Cardiac muscle cell (in vitro differentiated cells and primary cell): Measurements from ENCODE around the gene OOSP3. TPM values are rescaled to one million over a fixed set of nuclear protein-coding genes. Genes with fewer than 3 reads are reported as not detected.
A peak's percentile ranks its signal among the peaks of the same experiment; 100 is the strongest.

ENCODE experiments used
- DNase-seq, 2 donors: peaks; one replicate each; pipeline versions ENCODE4 v3.0.0 to v3.0.0-alpha.2; 2010 to 2017; ENCODE audit warnings: low read depth in 1 of 2, low spot score in 1 of 2
- H3K27ac ChIP-seq: fragments of 200-600 bp; sonication (generic); 2 replicates; pipeline ENCODE4 v1.5.1; 2016
- H3K27me3 ChIP-seq: fragments of 200-600 bp; sonication (generic); 2 replicates; pipeline ENCODE4 v1.6.0; 2016; ENCODE audit warnings: control low read depth
- H3K36me3 ChIP-seq: fragments of 200-600 bp; sonication (generic); 2 replicates; pipeline ENCODE4 v1.5.1; 2016; ENCODE audit warnings: control low read depth
- H3K4me1 ChIP-seq: fragments of 200-600 bp; sonication (generic); 2 replicates; pipeline ENCODE4 v1.8.1; 2017; ENCODE audit warnings: low read depth, mild to moderate bottlenecking, mixed run types
- H3K4me3 ChIP-seq: fragments of 200-600 bp; sonication (generic); 2 replicates; pipeline ENCODE4 v1.5.1; 2016; ENCODE audit warnings: mild to moderate bottlenecking
- H3K9me3 ChIP-seq: fragments of 200-600 bp; sonication (generic); 2 replicates; pipeline ENCODE4 v1.5.1; 2017; ENCODE audit warnings: low read depth, mild to moderate bottlenecking, control low read depth
- polyA plus RNA-seq: library from polyadenylated mRNA; unstranded; fragments of >200 nt; fragmentation: Nextera tagmentation; extraction: Ambion mirVana; gene quantifications from 2 replicates; pipeline ENCODE4 v1.2.1, GENCODE V29; 2016
- total RNA-seq: library from RNA; depleted of rRNA; stranded (reverse); fragments of >200 nt; gene quantifications from 2 replicates; pipeline ENCODE4 v1.2.3, GENCODE V29; 2016
- TF ChIP-seq, protein P1 (sequence below): IDR thresholded peaks from 2 replicates; pipeline ENCODE4 v1.5.1; 2012; ENCODE audit warnings: low read depth, mild to moderate bottlenecking, low read length

The OOSP3 gene
- total and polyA plus RNA-seq, 2 experiments from 2014 or later, result not detected

- Histone ChIP-seq H3K4me1 (peaks cover 12% of the 10 kb centered on the region), H3K27me3 (no peaks in the 10 kb centered on the region), H3K9me3 (no peaks in the 10 kb centered on the region), H3K27ac (peak overlapping the region; percentile 87), H3K4me3 (no peak overlapping the region), H3K36me3 (no peaks in the 10 kb centered on the region)
- TF ChIP-seq, protein P1, sequence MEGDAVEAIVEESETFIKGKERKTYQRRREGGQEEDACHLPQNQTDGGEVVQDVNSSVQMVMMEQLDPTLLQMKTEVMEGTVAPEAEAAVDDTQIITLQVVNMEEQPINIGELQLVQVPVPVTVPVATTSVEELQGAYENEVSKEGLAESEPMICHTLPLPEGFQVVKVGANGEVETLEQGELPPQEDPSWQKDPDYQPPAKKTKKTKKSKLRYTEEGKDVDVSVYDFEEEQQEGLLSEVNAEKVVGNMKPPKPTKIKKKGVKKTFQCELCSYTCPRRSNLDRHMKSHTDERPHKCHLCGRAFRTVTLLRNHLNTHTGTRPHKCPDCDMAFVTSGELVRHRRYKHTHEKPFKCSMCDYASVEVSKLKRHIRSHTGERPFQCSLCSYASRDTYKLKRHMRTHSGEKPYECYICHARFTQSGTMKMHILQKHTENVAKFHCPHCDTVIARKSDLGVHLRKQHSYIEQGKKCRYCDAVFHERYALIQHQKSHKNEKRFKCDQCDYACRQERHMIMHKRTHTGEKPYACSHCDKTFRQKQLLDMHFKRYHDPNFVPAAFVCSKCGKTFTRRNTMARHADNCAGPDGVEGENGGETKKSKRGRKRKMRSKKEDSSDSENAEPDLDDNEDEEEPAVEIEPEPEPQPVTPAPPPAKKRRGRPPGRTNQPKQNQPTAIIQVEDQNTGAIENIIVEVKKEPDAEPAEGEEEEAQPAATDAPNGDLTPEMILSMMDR, result no peak
- DNase-seq, result peak in 1 of 2 donors; percentile 15
Observed at GRCh38 chr11:59944720-59945119, 66.1 kb downstream of the OOSP3 start.

Other genes with a start within 250 kb of the OOSP3 start
- 7.9 and 10.9 TPM in 2 replicates for gene PATL1, start 209.7 kb upstream of the OOSP3 start, total RNA-seq
- gene PATL1, start 209.7 kb upstream of the OOSP3 start, polyA plus RNA-seq, result 11.4 and 15.8 TPM in 2 replicates
- gene OR10V1, start 164.9 kb upstream of the OOSP3 start, total RNA-seq, result not detected in 2 replicates
- not detected in 2 replicates for gene OR10V1, start 164.9 kb upstream of the OOSP3 start, polyA plus RNA-seq
- 32.5 and 42.3 TPM in 2 replicates for gene STX3, start 123.4 kb upstream of the OOSP3 start, total RNA-seq
- 21.7 and 27.8 TPM in 2 replicates for gene STX3, start 123.4 kb upstream of the OOSP3 start, polyA plus RNA-seq
- gene MRPL16, start 68.0 kb upstream of the OOSP3 start, total RNA-seq, result 73.1 and 73.8 TPM in 2 replicates
- 93.7 and 101 TPM in 2 replicates for gene MRPL16, start 68.0 kb upstream of the OOSP3 start, polyA plus RNA-seq
- 0.69 TPM in 1 of 2 replicates, not detected in the other for gene CBLIF, start 33.3 kb upstream of the OOSP3 start, total RNA-seq
- gene CBLIF, start 33.3 kb upstream of the OOSP3 start, polyA plus RNA-seq, result not detected in 2 replicates
- not detected in 2 replicates for gene TCN1, start 12.3 kb upstream of the OOSP3 start, total RNA-seq
- not detected in 2 replicates for gene TCN1, start 12.3 kb upstream of the OOSP3 start, polyA plus RNA-seq
- gene OOSP1, start 59.6 kb downstream of the OOSP3 start, total RNA-seq, result 0.48 TPM in 1 of 2 replicates, not detected in the other
- 0.71 and 0.91 TPM in 2 replicates for gene OOSP1, start 59.6 kb downstream of the OOSP3 start, polyA plus RNA-seq
- gene OOSP4A, start 85.3 kb downstream of the OOSP3 start, total RNA-seq, result not detected in 2 replicates
- gene OOSP4A, start 85.3 kb downstream of the OOSP3 start, polyA plus RNA-seq, result not detected in 2 replicates
- gene OOSP4B, start 138.4 kb downstream of the OOSP3 start, total RNA-seq, result not detected in 2 replicates
- not detected in 2 replicates for gene OOSP4B, start 138.4 kb downstream of the OOSP3 start, polyA plus RNA-seq
- not detected in 2 replicates for gene OOSP2, start 161.6 kb downstream of the OOSP3 start, total RNA-seq
- gene OOSP2, start 161.6 kb downstream of the OOSP3 start, polyA plus RNA-seq, result not detected in 2 replicates
- gene MS4A3, start 177.9 kb downstream of the OOSP3 start, total RNA-seq, result not detected in 2 replicates
- not detected in 2 replicates for gene MS4A3, start 177.9 kb downstream of the OOSP3 start, polyA plus RNA-seq
- not detected in 2 replicates for gene MS4A2, start 209.9 kb downstream of the OOSP3 start, total RNA-seq
- not detected in 2 replicates for gene MS4A2, start 209.9 kb downstream of the OOSP3 start, polyA plus RNA-seq